ENCODE data around the gene CTU1. TPM values are rescaled to one million over a fixed set of nuclear protein-coding genes. Genes with fewer than 3 reads are reported as not detected.

CTU1 gene
- total RNA-seq, 1 experiment from 2014 or later: 8.6 TPM

DNA sequence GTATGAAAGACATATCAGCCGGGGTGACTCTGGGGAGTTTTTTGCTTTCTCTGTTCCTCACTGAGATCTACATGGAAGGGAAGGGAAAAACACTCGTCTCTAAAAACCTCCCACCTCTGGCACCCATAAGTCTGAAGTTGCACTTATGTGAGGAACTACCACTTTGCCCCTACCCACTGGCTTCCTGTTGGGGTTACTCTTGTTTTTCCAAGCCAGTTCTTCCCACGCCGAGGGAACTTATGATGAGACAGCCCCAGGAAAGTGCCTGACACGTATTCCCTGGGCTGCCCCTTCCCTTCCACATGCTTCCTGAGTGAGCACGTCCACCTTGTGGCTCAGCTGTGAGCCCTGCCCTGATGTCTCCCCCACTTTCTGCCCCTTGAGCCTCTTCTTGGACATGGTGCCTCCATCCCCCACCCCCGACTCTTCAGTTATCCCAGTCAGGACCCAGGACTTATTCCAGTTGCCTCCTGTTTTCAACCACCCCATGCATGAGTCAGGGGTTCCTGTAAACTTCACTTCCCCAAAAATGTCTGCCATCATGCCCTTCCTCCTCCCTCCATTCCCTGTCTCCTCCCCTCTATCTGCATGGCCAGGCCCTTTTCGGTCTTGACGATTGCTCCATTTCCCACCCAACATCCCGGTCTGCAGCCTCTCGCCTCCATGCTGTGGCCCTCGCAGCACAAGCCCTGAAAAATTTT lies 28.8 kb upstream of the CTU1 start:
- DNase-seq (ENCODE audit: low spot score) (no peak), ATAC-seq (no peak)
- ChIA-PET CTCF (interaction anchor here (0.6 to 1.1 kb wide), 2 partner anchors 21 to 123 kb away, joined by 3 read pairs; no protein-coding TSS in a partner anchor), POLR2A (no interaction called here)
- H3K9me3 Mint-ChIP-seq: no peaks in the 10 kb centered on the region
- H3K27me3 Mint-ChIP-seq (ENCODE audit: low read depth): peaks cover 9% of the 10 kb centered on the region
- H3K36me3 Mint-ChIP-seq: no peaks in the 10 kb centered on the region
- H3K4me1 Mint-ChIP-seq: peaks cover 28% of the 10 kb centered on the region
- H3K4me3 Mint-ChIP-seq: no peak overlapping the region
- no peak overlapping the region for H3K27ac Mint-ChIP-seq
- TF ChIP-seq, protein P1, sequence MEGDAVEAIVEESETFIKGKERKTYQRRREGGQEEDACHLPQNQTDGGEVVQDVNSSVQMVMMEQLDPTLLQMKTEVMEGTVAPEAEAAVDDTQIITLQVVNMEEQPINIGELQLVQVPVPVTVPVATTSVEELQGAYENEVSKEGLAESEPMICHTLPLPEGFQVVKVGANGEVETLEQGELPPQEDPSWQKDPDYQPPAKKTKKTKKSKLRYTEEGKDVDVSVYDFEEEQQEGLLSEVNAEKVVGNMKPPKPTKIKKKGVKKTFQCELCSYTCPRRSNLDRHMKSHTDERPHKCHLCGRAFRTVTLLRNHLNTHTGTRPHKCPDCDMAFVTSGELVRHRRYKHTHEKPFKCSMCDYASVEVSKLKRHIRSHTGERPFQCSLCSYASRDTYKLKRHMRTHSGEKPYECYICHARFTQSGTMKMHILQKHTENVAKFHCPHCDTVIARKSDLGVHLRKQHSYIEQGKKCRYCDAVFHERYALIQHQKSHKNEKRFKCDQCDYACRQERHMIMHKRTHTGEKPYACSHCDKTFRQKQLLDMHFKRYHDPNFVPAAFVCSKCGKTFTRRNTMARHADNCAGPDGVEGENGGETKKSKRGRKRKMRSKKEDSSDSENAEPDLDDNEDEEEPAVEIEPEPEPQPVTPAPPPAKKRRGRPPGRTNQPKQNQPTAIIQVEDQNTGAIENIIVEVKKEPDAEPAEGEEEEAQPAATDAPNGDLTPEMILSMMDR (IDR thresholded peaks at IDR 0.05): no peak
- TF ChIP-seq GTF2I (CRISPR knock-in tag; conservative IDR thresholded peaks at IDR 0.05): no peak
- TF ChIP-seq ZNF396 (CRISPR knock-in tag; IDR thresholded peaks at IDR 0.05; ENCODE audit: borderline replicate concordance): no peak
- TF ChIP-seq, protein P2, sequence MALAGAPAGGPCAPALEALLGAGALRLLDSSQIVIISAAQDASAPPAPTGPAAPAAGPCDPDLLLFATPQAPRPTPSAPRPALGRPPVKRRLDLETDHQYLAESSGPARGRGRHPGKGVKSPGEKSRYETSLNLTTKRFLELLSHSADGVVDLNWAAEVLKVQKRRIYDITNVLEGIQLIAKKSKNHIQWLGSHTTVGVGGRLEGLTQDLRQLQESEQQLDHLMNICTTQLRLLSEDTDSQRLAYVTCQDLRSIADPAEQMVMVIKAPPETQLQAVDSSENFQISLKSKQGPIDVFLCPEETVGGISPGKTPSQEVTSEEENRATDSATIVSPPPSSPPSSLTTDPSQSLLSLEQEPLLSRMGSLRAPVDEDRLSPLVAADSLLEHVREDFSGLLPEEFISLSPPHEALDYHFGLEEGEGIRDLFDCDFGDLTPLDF (CRISPR knock-in tag; IDR thresholded peaks at IDR 0.05): no peak
- no peak for TF ChIP-seq SOX15 (CRISPR knock-in tag; IDR thresholded peaks at IDR 0.05)
- TF ChIP-seq, protein P3, sequence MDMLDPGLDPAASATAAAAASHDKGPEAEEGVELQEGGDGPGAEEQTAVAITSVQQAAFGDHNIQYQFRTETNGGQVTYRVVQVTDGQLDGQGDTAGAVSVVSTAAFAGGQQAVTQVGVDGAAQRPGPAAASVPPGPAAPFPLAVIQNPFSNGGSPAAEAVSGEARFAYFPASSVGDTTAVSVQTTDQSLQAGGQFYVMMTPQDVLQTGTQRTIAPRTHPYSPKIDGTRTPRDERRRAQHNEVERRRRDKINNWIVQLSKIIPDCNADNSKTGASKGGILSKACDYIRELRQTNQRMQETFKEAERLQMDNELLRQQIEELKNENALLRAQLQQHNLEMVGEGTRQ (CRISPR knock-in tag; IDR thresholded peaks at IDR 0.05): no peak
- no peak for TF ChIP-seq ZBTB21 (CRISPR knock-in tag; IDR thresholded peaks at IDR 0.05; ENCODE audit: borderline replicate concordance)
- TF ChIP-seq, protein P4, sequence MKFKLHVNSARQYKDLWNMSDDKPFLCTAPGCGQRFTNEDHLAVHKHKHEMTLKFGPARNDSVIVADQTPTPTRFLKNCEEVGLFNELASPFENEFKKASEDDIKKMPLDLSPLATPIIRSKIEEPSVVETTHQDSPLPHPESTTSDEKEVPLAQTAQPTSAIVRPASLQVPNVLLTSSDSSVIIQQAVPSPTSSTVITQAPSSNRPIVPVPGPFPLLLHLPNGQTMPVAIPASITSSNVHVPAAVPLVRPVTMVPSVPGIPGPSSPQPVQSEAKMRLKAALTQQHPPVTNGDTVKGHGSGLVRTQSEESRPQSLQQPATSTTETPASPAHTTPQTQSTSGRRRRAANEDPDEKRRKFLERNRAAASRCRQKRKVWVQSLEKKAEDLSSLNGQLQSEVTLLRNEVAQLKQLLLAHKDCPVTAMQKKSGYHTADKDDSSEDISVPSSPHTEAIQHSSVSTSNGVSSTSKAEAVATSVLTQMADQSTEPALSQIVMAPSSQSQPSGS (CRISPR knock-in tag; IDR thresholded peaks at IDR 0.05; ENCODE audit: borderline replicate concordance, low read depth): no peak
- no peak for TF ChIP-seq RELA (CRISPR knock-in tag; IDR thresholded peaks at IDR 0.05; ENCODE audit: borderline replicate concordance)
- TF ChIP-seq, protein P5, sequence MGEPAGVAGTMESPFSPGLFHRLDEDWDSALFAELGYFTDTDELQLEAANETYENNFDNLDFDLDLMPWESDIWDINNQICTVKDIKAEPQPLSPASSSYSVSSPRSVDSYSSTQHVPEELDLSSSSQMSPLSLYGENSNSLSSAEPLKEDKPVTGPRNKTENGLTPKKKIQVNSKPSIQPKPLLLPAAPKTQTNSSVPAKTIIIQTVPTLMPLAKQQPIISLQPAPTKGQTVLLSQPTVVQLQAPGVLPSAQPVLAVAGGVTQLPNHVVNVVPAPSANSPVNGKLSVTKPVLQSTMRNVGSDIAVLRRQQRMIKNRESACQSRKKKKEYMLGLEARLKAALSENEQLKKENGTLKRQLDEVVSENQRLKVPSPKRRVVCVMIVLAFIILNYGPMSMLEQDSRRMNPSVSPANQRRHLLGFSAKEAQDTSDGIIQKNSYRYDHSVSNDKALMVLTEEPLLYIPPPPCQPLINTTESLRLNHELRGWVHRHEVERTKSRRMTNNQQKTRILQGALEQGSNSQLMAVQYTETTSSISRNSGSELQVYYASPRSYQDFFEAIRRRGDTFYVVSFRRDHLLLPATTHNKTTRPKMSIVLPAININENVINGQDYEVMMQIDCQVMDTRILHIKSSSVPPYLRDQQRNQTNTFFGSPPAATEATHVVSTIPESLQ (CRISPR knock-in tag; IDR thresholded peaks at IDR 0.05): no peak
- TF ChIP-seq, protein P6, sequence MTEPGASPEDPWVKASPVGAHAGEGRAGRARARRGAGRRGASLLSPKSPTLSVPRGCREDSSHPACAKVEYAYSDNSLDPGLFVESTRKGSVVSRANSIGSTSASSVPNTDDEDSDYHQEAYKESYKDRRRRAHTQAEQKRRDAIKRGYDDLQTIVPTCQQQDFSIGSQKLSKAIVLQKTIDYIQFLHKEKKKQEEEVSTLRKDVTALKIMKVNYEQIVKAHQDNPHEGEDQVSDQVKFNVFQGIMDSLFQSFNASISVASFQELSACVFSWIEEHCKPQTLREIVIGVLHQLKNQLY (CRISPR knock-in tag; IDR thresholded peaks at IDR 0.05): no peak
- TF ChIP-seq ETV6 (CRISPR knock-in tag; IDR thresholded peaks at IDR 0.05): no peak
- TF ChIP-seq SMAD4 (CRISPR knock-in tag; IDR thresholded peaks at IDR 0.05): no peak
- TF ChIP-seq EMX1 (CRISPR knock-in tag; IDR thresholded peaks at IDR 0.05): no peak
- no peak for TF ChIP-seq TEAD1 (CRISPR knock-in tag; IDR thresholded peaks at IDR 0.05)

DNA sequence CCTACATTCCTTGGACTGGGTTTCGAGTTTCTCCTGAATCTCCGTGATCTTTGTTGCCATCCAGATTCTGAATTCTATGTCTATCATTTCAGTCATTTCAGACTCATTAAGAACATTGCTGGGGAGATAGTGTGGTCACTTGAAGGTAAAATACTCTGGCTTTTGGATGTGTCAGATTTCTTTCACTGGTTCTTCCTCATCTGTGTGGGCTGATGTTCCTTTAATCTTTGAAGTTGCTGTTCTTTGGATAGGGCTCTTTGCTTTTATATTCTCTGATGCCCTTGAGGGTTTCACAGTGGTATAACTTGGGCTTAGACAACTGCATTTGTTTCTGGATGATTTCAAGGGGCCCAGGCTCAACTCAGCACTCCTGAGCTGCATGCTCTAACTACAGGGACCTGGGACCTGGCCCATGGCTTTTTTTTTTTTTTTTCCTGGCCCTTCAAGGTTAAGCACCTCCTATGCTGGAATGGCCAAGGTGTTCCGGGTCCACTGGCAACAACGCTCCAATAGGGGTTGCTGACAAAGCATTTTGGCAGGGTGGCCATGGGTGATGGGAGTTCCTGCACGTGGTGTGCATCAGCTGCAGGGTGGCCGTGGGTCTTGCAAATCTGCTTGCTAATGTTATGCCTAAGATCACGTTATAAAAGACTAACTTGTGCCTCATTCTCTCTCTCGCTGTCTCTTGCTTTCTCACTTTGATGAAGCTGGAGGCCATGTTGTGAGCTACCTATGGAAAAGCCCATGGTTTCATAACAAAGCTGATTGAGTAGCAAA lies 28.0 kb upstream of the CTU1 start:
- H3K9me3 Mint-ChIP-seq: no peaks in the 10 kb centered on the region
- no peak for ATAC-seq
- POLR2A ChIA-PET: no interaction called here
- peaks cover 9% of the 10 kb centered on the region for H3K27me3 Mint-ChIP-seq (ENCODE audit: low read depth)
- CTCF ChIA-PET: interaction anchor here (1.1 to 1.4 kb wide), 2 partner anchors 20 to 22 kb away, joined by 3 read pairs; no protein-coding TSS in a partner anchor
- H3K36me3 Mint-ChIP-seq: no peaks in the 10 kb centered on the region
- H3K4me1 Mint-ChIP-seq: peaks cover 25% of the 10 kb centered on the region
- H3K4me3 Mint-ChIP-seq: no peak overlapping the region
- H3K27ac Mint-ChIP-seq: no peak overlapping the region
- no peak for DNase-seq (ENCODE audit: low spot score)
- TF ChIP-seq SOX15 (CRISPR knock-in tag; IDR thresholded peaks at IDR 0.05): no peak
- TF ChIP-seq ZNF121 (CRISPR knock-in tag; IDR thresholded peaks at IDR 0.05): no peak
- TF ChIP-seq FOXK1 (CRISPR knock-in tag; IDR thresholded peaks at IDR 0.05): no peak
- TF ChIP-seq JAZF1 (CRISPR knock-in tag; IDR thresholded peaks at IDR 0.05): no peak
- no peak for TF ChIP-seq NFE2L1 (CRISPR knock-in tag; IDR thresholded peaks at IDR 0.05)
- TF ChIP-seq GTF2I (CRISPR knock-in tag; conservative IDR thresholded peaks at IDR 0.05): no peak
- no peak for TF ChIP-seq ATF1 (CRISPR knock-in tag; IDR thresholded peaks at IDR 0.05)
- TF ChIP-seq, protein P7, sequence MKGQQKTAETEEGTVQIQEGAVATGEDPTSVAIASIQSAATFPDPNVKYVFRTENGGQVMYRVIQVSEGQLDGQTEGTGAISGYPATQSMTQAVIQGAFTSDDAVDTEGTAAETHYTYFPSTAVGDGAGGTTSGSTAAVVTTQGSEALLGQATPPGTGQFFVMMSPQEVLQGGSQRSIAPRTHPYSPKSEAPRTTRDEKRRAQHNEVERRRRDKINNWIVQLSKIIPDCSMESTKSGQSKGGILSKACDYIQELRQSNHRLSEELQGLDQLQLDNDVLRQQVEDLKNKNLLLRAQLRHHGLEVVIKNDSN (CRISPR knock-in tag; IDR thresholded peaks at IDR 0.05): no peak
- TF ChIP-seq, protein P8, sequence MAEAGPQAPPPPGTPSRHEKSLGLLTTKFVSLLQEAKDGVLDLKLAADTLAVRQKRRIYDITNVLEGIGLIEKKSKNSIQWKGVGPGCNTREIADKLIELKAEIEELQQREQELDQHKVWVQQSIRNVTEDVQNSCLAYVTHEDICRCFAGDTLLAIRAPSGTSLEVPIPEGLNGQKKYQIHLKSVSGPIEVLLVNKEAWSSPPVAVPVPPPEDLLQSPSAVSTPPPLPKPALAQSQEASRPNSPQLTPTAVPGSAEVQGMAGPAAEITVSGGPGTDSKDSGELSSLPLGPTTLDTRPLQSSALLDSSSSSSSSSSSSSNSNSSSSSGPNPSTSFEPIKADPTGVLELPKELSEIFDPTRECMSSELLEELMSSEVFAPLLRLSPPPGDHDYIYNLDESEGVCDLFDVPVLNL (CRISPR knock-in tag; IDR thresholded peaks at IDR 0.05; ENCODE audit: borderline replicate concordance, low read depth): no peak
- TF ChIP-seq ZNF138 (CRISPR knock-in tag; conservative IDR thresholded peaks at IDR 0.05): no peak

All from WTC11 (cell line).